ENCODE data around the gene NCKAP5.

Gene NCKAP5

DNA sequence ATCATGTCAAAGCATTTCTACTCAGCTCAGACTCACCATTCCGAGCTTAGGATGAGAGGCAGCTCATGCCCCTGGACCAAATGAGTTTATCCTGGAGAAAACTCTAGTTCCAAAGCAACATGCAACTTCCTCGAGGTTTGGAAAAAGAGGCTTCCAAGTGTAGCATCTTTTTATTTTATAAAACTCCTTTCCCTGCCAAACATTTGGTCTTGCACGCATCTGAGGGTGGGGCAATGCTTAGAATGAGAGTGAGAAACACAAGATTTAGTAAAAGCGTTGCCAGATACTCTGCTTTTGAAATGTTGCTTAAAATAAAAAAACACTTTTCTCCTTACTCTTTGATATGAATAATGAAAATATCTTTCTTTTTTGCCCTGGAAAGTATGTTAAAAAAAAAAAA lies 151.5 kb downstream of the NCKAP5 start:
- DNase-seq: no peak

DNA sequence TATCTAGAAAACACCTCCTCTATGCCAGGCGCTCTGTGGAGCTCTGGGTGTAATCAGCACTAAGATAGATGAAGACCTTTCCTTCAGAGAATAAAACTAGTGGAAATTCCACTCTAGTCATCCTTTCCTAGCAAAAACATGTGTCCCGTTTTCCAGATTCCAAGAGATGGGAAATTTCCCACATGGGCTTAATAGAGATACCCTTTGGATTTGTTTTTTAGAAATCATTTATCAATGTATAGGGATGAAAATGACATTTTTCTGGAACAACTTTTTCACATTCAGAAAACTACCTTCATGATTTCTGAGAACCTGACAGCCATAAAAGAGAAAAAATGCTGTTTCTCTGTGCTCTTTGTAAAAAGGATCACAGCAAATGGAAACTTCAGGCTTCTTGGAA lies 152.1 kb downstream of the NCKAP5 start:
- DNase-seq: no peak

DNA sequence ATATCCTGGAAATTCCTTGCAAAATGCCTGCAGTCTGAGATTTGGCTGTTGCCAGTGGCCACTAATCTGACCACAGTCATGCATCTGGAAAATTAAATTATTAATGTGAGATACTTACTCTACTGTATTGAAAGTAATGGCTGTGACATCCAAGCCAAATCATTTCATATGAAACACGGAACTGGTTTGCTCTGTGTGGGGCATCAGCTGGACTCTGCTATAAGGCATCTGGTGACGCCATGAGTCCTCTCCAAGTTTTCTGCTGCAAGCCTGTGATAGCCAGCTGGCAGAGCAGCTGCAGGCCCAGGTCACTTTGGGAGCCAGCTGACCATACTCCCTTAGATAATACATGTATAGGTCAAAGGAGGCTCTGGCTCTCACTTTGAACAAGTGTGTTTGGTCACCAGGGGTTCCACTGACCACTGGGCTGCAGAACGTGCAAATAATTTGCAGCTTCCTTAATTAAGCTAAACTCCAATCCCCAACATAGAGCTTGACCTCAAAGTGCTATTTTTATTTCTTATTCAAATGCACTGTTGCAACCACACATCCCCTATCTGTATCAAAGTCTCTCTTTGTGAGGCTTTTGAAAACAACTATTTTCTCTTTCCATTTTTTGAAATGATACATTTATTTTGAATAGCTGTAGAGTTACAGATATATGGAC lies 152.9 kb downstream of the NCKAP5 start:
- DNase-seq: no peak

DNA sequence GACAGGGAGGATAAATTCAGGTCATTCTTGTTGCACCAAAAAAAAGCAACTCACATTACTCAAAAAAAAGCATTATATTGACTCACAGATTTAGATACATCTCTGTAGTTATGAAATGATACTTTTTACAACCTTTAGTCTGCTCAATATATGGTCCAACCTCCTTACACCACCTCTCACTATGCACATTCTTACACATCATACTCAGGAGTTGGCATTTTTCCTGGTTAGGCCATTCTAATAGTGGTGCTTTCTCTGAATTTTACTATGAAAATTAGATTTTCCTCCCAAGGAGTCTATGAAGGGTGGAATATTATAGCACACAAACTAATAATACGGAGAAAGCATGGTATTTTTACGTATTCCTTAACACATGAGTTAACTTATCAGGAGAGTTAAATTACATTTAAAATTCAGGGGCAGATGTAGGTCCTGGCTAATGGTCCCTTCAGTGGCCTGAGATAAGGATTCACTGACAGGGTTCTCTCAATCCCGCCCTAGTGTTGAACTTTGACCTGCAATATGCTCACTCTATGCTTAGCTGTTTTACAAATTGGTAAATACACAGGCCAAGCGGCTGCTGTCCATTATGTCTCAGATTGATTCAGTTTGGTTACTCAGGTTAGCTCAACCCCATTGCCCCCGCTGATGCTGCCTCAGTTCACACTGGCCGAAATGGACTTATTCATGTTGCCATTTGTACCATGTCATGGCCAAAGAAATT lies 153.6 kb downstream of the NCKAP5 start:
- DNase-seq: no peak

DNA sequence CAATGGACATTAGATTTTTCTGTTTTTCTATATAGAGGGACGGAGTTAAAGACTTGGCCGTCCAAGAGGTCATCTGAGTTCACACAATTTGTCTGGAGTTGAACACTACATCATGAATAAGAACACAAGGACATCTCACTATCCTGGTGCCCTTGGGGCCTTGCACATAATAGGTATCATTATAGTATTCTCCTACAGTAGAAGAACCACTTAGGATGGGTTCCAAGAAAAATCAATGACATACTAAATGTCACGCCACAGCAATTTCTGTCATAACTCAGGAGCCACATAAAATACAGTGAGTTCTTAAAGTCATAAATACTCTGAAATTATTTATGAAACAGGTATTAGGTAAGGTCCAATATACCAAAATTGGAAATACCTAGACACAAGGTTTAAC lies 154.4 kb downstream of the NCKAP5 start:
- no peak for DNase-seq

DNA sequence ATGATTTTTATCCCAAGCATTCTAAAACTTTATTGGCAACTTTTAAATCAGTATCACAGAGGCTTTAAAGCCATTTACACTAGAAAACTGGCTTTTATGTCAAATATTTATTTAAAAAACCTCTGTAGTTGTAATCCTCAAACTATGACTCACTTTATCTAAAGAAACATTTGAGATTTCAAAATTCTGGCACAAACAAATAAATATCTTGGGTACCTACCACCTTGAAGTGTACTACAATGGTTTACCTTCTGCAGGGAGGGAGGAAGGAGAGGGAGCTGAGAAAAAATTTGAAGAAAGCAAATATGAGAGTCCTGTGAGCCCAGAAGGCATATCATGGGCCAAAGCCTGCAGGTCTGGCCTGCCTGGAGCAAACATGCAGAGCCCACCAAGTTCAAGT lies 155.6 kb downstream of the NCKAP5 start:
- DNase-seq: no peak

DNA sequence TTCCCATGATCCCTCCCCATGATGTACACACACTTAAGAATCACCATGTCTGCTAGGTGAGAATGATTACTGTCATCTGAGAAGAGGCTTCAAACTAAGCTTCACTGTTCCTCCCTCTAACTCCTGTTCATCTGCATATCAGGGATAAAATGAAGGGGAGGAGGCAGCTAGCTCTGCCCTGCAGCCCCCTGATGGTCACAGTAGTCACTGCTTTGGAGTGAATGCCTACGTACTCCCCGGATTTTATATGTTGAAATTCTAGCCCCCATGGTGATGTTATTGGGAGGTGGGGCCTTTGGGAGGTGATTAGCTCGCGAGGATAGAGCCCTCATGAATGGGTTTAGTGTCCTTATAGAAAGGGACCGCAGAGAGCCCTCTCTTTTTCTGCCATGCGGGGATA lies 156.4 kb downstream of the NCKAP5 start:
- no peak for DNase-seq

DNA sequence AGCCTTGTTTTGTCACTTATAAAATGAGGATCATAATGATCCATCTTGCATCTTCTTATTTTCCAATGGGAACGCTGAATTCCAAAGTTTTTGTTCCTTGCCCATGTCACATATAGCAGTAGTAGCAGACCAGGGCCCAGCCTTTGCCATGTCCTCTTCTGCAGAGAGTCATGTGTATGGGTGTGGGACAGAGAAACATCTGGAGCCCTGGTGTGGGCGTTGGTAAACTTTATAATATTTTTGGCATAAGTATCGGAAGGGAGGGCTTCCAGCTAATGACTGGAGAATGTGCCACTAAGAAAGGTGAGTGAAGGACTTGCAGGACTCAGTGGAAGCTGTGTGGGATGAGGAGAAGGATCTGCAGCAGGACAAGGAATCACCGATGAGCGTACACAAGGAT lies 157.2 kb downstream of the NCKAP5 start:
- DNase-seq: no peak

DNA sequence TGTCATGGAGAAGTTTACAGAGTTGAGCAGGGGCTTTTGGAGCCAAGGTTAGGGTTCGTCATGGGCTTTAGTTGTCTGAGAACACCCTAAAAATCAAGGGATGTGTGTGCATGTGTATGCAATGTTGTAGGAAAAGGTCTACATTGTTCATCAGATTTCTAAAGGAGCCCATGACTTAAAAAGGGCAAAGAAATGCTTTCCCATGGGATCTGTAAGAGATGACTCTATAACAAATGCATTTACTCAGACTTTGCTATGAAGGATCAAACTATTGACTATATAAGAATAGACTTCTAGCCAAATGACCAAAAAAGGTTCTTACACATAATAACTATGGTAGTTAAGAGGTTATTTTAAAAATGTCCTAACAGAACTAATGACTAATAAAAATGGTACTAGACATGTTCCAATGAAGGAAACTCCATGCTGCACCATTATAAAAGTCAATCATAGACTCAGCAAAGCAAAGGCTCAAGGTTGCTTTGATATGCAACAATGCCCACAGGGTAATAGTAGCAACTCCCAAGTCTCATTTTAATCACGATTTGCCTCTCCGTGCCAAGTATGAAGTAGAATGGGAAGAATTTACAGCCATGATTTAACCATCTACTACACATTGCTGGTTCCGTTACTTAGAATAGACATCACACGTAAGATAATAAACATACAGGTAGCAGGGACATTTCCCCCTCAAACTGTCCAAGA lies 158.5 kb downstream of the NCKAP5 start:
- no peak for DNase-seq

DNA sequence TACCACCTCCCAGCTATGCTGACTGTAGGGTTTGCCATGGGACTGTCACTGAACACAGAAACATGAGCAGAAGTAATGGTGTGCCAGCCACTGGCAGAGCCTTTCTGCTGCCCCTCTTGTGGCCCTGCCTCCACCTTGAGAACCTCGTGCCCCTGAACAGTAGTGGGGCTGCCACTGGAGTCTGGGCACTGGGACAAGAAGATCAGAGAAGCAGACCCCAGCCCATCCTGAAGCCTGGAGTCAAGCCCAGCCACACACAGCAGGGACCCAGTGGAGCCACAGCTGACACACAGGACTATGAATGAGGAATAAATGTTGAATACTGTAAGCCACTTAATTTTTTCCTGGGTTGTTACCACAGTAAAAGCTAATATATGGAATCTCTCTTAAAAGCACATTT lies 159.6 kb downstream of the NCKAP5 start:
- no peak for DNase-seq

DNA sequence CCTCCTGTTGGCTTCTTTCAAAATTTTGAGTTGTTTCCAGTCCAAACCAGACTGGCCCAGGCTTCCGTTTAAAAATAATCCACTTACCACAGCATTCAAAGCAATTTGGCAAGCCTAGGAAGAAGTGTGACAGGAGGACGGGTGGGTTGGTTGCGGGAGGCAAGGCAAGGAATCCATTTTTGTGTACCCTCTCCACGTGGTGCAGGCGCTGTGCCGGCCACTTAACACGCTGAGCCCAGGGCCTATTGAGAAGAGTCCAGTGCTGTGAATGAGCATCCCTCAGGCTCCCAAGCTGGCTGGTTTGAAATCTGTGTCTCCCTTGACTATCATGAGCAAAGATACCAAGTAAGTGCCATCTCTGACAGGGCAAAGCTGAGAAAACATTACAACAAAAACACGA lies 160.9 kb downstream of the NCKAP5 start:
- no peak for DNase-seq

DNA sequence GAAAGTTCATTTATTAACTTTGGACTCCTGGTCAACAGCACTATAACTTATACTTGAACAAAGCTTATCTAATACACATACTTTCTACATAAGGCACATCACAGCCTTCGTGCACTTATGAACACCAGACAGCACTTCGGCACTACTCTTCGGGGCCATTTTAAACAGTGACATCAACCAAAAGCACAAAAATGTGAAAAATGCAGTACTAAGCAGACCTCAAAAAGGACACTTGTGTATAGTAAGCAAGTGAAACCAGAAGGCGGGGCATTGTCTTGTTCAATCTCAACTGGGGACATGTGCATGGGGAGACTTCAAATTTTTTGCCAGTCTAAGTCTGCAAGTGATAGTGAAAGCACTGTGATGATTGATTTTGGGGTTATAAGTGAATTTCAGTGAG lies 163.0 kb downstream of the NCKAP5 start:
- no peak for DNase-seq

DNA sequence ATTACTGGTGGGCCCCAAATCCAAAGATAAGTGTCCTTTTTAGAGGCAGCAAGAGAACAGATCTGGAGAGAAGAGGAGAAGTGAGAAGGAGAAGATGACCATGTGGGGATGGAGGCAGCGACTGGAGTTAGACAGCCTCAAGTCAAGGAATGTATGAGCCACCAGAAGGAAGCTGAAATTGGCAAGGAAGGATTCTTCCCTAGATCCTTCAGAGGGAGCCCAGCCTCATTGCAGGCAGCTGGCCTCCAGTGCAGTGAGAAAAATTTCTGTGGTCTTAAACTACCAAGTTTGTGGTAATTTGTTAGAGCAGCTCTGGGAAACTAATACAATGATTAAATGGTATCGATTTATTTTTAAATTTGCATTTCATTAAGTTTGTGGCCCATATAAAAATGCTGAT lies 167.9 kb downstream of the NCKAP5 start:
- DNase-seq: no peak

DNA sequence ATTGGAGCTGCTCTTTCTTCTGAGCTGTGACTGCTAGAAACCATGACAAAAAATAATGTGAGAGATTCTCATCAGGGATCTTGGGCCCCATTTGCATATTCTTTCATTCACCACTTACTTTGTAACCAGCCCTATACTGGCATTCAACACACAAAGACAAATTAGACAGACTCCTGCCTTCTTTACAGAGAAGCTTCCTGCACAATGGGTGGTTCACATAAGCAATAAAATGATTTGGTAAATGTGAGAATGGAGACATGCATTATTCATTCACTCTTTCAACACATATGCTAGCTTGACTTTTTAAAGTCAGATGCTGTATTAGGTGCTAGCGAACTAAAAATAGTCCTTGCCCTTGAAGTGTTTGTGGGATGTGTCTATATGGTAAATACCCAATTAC lies 174.4 kb downstream of the NCKAP5 start:
- no peak for DNase-seq

DNA sequence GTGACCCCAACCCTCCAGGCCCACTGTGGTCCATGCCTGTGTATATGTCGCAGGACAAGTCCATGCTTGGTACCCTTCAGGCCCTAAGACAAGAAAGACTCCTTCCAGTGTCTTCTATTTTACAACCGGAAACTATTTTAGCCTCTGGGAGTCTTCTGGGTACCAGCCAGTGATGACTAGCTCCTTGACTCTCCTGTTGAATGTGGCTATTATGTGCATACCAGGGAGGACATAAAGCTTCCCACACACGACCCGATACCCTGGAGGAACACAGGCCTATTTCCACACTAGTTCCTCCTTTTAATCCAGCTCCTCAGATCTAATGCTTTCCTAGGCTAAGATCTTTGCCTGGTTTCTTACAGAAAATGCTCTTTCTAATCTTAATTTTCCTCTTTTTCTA lies 178.1 kb downstream of the NCKAP5 start:
- no peak for DNase-seq

DNA sequence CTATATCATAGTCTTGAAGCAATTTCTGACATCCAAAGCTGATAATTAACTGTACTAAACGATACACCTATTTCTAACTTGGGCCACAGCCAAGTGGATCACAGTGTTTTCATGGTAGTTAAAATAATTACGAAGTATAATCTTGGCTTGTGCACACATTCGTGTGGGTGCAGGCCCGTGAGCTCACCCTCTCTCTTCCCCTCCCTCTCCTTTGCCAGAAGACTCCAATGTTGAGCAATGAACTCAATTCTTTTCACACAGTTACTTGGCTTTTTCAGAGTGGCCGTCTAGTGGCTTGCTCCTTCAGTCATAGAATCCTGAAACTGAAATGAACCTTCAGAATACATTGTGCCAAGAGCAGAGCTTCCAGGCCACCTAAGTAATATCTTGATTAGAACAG lies 178.7 kb downstream of the NCKAP5 start:
- no peak for DNase-seq

DNA sequence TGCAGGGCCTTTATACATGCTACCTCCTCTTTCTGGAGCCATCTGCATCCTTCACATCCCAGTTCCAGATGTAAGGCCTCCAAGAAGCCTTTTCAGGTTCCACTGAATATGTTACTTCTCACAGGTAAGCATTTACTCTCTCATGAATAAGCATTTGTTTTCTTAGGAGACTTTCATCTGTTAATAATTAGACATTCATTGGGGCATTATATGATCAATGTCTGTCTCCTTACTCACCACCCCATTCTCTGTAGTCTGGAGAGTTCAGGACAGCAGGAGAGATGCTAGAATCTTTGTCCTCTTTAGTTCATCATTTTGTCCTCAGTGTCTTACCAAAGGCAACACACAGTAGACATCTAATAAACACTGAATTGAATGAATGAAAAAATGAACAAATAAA lies 185.7 kb downstream of the NCKAP5 start:
- DNase-seq: no peak

DNA sequence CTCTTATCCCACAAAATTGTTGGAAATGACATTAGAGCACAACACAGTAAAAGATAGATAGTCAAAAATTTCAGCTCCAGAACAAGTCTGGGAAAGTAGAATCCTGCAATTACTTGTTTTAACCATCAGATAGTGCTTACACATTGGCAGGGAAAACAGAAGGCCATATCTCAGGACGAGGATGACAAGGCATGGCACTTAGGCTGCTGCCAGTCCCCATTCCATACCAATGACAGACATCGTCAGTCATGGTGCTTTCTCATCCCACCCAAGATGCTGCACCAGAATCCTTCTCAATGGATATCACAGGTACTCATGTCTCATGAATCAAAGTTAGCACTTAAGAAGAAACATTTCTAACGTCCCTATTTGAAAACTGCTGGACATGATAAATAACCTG lies 187.3 kb downstream of the NCKAP5 start:
- DNase-seq: no peak

DNA sequence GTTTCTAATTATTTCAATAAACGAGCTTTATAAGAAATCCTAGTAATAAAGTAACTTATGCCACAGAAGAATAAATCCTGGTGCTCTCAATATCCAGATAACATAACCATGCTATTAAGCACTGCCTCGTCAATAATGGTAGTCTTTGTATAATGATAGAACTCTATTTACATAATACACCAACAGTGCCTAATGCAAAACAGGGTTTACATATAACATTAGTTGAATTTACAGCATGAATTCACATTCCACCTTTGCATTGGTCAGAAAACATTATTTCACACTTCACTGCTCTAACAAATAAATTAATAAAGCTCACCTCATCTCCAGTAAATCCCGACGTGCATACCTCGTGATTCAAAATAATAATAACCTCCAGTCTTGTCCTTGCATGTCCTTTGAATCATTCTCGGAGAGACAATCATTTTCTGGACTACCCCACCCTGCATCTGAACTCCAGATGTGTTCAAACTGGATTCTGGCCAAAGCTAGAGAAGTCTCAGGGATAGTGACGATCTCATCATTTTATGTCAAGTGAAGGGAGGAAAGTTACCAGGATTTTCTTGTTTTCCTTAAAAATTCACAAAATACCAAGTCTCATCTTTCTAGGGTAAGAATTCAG lies 189.2 kb downstream of the NCKAP5 start:
- DNase-seq: no peak

DNA sequence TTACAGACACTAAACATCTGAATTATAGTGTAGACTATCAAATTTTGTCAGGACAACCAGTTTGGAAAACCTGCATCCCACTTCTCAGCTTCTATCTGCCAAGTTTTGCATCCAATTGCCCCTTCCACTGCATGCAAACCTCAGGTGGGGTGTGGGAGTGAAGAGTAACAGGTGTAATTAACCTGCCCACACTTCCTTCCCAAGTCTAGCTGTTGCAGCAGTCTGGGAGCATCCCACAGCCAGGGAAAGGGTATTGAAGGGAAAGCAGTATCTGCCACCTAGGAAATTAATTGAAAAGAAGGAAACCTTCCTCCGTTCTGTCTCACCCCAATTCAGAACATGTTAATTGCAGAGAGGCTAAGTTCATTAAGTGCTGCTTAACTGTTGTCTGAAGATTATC lies 189.9 kb downstream of the NCKAP5 start:
- DNase-seq: no peak

DNA sequence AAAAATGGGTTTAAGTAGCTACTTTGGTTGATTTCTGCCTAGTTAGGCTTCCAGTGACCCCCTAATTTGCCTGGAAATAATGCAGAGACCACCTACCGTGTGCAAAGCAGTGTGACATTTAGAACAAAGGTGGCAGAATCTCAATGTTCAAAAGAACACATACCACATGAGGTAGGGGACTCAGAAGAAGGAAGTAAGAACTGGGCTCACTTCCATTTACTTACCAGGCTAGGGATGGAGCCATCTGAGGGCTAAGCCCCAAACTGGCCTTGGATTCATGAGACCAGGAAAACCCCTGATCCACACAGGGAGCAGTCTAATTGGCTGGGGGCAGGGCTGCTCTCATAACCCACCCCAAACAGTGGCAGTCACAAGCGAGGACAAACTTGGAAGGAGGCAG lies 190.7 kb downstream of the NCKAP5 start:
- no peak for DNase-seq

DNA sequence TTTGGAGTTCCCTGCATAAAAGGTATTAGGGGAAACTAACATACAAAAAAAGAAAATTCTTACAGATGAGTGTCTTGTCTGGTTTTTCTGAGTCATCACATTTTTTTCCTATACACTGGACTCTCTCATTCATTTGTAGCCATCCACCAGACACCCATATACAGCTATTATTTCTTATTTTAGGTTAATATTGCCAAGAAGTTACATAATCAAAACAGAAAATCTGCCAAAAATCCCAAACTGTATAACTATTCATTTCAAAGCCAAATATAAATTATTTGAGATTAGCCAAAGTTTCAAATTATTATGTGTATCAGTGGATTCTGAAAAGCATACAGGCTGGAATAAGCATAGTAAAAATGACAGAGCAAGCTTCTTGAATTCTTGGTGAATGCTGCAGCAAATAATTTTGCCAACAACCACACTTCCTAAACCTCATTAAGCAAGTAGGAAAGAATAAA lies 191.2 kb downstream of the NCKAP5 start:
- no peak for DNase-seq

DNA sequence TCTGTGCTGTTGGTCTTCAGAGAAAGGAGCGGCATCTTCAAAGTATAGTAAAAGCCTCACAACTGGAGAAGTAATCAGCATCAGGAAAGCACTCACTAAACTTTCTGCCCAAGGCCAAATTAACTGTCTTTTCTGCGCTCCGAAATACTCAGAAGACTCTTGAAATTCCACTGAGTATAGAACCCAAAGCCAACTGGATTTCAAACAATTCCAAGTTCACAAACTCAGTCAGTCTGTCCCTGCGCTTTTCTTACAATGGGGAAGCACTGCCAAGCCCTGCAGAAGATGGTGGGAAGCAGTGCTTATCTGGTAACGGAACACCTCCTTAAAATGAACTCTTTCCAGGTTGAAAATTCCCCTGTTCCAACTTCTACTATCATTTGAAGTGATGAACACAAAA lies 193.5 kb downstream of the NCKAP5 start:
- no peak for DNase-seq

DNA sequence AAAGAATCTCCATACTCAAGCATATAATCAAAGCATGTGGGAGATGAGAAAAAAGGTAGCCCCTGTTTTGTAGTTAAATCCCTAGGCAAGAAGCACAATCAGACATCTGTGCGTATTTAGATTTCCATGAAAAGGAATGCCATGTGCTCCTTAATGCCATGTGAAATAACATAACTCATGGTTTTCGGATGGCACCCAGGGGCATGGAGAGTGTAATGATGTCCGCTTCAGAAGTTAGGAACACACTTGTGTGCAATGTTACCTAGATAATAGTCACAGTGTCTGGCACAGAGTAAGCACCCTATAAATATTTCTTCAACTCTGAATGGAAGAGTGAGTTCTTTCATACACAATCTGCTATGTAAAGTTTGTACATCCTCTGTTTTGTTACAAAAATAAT lies 197.0 kb downstream of the NCKAP5 start:
- no peak for DNase-seq
